NCI-H526 (cell line): ENCODE measurements around the gene GJB3.
A peak's percentile ranks its signal among the peaks of the same experiment; 100 is the strongest.
"Not testable (repeated sequence)": the region's sequence is repeated elsewhere in the genome, so short reads cannot be mapped to it uniquely, and the experiment has no call there.

Source experiments
- DNase-seq, 2 experiments: peaks; one replicate each; lab custom pipeline; 2025; lab: John Stamatoyannopoulos, UW

Gene GJB3

DNA sequence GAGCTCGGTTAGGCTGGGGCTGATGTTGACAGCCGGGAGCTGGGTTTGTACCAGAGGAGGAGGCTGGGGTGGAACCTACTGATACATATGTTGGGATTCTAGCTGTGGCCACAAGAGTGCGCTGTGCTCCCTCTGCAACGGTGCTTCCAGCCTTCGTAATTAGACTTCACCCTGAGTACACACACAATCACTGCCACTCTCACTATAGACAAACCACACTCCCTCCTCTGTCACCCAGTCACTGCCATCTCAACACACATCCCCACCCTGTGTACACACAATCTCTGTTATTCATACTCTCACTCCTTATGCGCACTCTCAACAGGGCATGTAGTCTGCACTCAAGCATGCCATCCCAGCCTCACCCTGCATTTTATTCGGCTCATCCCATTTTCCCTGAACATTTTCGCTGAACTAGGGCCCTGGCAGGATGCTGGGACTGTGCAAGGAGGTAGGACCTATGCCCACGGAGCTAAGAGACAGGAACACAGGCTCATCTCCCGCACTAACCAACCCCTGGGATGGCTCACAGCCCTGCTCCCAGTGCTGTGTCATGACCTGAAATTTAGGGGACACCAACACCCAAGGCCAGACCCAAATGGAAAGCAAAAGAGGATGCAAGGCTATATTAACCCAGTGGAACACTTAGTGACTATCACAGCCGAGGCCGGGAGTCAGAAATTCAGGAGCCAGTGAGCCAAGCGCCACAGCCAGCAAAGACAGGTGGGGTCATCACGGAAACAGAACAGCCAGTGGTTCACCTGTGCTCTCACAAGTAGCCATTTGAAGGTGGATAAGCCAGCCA, 5.7 kb downstream of the GJB3 start:
- peak; percentile 32 to 83 for DNase-seq

DNA sequence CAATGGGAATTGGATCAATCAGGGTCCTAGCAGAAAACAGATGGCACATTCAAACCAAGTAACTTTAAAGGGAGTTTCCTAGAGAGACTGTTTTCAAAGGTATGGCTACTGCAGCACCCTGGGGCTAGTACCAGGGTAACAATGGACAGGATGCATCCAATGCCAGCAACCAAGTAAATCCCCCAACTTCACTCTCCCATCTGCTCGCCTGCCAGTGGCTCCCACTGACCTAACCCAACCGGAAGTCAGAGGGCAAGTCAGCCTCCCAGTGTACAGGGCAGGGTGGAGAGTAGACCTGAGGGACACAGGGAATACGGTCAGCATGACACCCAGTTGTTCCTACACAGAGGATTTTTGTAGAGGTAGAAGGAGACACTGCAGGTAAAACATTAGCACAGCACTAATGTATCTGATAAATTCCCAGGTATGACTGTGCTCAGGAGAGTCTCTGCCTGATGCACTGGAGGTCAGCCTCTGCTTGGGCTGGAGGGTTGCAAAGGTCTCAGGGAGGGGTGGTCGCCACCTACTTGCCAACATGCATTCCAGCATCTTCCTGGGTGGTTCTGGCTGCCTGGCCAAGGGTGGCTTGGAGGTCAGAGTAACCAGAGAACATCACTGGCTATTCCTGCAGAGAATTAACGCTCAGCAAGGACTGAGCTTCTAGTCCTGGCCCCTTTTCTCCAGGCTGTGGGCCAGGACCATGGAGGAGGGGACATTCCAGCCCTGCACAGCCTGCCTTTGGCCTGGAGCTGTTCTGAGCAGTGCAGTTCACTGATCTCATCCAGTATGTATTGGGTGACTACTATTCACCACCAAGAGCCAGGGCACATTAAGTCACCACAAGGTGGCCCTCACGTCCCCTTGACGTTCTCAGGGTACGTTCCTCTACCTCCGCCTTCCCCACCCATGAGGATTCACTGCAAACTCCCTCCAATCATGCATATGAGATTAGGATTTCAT, 6.7 kb downstream of the GJB3 start:
- peak; percentile 11 to 53 for DNase-seq

GRCh38 chr1:34790985-34791384, 10.0 kb downstream of the GJB3 start:
- no peak for DNase-seq

- no peak for DNase-seq
Observed at GRCh38 chr1:34792424-34792823, 11.4 kb downstream of the GJB3 start.

DNA sequence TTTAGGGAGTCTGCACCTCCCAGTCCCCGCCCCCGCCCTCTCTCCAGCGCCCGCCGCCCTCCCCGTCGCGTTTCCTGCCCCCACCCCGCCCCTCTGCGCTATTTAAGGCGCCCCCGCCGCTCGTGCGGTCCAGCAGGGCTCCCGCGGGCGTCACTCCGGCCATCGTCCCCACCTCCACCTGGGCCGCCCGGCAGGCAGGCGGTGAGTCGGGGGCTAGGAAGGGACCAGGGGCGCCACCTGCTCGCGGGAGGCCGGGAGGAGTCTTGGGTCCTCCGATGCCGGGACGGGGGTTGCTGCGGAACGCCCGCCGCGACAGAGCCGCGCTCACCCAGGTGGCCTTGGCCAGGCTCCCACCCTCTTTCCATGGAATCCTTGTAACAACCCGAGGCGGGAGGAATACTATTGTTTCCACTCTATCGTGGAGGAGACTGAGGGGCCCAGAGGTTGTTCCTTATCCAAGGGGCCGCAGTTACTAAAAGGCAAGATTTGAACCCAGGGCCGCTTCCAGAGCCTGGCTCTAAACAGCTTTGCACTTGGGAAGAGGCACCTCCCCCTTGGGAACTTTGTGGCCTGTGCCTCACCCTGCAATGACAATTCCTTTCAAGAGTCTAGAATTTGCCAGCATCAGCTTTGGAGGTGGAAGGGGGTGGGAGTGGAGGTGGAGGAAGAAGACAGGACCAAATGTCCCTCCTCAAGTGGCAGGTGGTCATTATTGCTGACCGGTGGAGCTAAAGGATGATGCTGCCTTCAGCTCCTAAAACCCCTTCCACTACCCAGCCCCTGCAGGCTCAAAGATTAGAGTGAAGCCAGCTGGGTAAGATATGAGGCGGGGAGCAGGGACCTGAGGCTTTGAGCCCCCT, 12.1 kb downstream of the GJB3 start, which contains the start of gene GJA4:
GJA4 (plus strand) TSS at position 132 of the 860 bp plus-strand sequence. CDS start 1,215 bp downstream, outside the sequence.
- peak in 1 of 2 experiments; percentile 10 for DNase-seq

- no peak for DNase-seq
Observed at GRCh38 chr1:34794001-34794789, 13.2 kb downstream of the GJB3 start.

- no peak for DNase-seq
Observed at GRCh38 chr1:34794790-34795180, 13.8 kb downstream of the GJB3 start.

- no peak for DNase-seq
Observed at GRCh38 chr1:34795916-34796315, 14.9 kb downstream of the GJB3 start.

DNA sequence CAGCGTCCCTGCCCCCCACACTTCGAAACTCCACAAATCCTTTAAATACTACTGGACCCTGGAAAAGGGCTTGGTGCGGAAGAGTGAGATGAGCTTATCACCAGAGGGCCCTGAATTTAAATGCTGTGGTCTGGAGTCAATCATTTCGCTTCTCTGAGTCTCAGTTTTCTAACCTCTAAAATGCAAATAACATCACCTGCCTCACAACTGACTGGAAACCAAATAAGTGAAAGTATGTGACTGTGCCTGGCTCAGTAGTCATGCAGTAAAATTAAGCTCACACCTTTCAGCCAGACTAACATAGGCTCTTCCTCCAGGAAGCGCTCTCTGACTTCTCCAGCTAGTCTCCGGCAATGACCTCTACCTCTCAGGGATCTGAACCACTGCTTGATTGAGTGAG, 16.0 kb downstream of the GJB3 start:
- peak; percentile 70 to 75 for DNase-seq

- DNase-seq: no peak
Observed at GRCh38 chr1:34800214-34800613, 19.2 kb downstream of the GJB3 start.

- DNase-seq: no peak
Observed at GRCh38 chr1:34803770-34804169, 22.8 kb downstream of the GJB3 start.

- DNase-seq: no peak
Observed at GRCh38 chr1:34806396-34806795, 25.4 kb downstream of the GJB3 start.

GRCh38 chr1:34808051-34808810, 27.2 kb downstream of the GJB3 start:
- no peak for DNase-seq

DNA sequence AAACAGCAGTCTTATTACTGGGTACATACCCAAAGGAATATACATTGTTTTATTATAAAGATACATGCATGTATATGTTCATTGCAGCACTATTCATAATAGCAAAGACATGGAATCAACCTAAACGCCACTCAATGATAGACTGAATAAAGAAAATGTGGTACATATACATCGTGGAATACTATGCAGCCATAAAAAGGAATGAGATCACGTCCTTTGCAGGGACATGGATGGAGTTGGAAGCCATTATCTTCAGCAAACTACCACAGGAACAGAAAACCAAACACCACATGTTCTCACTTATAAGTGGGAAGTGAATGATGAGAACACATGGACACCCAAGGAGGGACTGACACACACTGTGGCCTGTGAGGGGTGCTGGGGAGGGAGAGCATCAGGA, 29.8 kb downstream of the GJB3 start:
- DNase-seq: not testable (repeated sequence)

GRCh38 chr1:34816332-34816731, 35.3 kb downstream of the GJB3 start:
- DNase-seq: no peak

- no peak for DNase-seq
Observed at GRCh38 chr1:34816778-34817177, 35.8 kb downstream of the GJB3 start.

GRCh38 chr1:34818862-34819261, 37.8 kb downstream of the GJB3 start:
- not testable (repeated sequence) for DNase-seq

- DNase-seq: no peak
Observed at GRCh38 chr1:34822202-34822601, 41.2 kb downstream of the GJB3 start.

DNA sequence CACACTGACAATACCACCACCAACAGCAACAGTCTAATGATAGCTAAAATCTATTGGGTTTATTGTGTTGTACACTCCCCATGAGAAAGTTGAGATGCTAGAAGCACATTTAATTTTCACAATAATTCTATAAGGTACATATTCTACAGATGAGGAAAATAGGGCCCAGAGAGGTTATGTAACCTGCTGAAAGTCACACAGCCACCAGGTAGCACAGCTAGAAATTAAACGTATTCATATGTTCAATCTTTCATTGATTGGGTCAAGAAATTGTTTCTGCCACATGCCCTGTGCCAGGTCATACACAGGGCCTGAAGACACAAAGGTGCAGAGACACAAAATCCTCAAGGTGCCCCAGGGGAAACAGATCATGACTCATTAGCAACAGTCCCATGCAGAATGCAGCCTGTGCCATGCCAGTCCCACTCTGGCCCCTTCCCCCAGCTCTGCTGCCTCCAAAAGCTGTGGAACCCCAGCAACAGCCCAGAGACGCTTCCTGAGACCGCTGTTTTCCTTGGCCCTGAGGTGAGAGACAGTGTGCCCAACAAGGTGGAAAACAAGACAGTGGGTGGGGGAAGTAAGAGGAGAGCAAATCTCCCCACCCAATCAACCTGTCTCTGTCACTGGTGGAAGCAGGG, 43.9 kb downstream of the GJB3 start:
- DNase-seq: no peak
